NCI-H2107 treated with DMSO at 0.1 percent for 48 hours (cell line): Measurements from ENCODE around the gene DAB1.

Source experiments
- DNase-seq: peaks from one replicate; lab custom pipeline; 2025; ENCODE audit not compliant: unreplicated experiment; lab: John Stamatoyannopoulos, UW

Gene DAB1

GRCh38 chr1:57418971-57419370 lies 4.9 kb downstream of the DAB1 start:
- no peak for DNase-seq

DNA sequence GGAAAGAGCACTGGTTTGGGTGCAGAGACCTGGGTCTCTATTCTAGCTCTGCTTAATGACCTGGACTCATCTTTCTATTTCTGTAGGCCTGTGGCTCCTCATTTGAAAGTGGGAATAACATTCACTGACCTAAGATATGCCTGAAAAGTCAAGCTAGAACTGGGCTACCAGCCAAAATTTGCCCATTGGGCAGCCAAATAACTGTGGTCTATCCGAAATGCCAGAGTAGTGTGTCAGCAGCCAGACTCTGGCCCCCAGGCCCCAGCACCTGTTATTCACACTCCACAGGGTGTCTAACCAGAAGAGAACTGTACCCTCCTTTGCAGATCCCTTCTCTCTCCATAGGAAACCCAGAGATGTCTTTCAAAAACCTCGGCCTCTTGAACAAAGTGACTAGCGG lies 12.6 kb downstream of the DAB1 start:
- no peak for DNase-seq

GRCh38 chr1:57410508-57410907 lies 13.4 kb downstream of the DAB1 start:
- no peak for DNase-seq

GRCh38 chr1:57407928-57408327 lies 15.9 kb downstream of the DAB1 start:
- DNase-seq = no peak

GRCh38 chr1:57406428-57406970 lies 17.4 kb downstream of the DAB1 start:
- no peak for DNase-seq

GRCh38 chr1:57404884-57405283 lies 19.0 kb downstream of the DAB1 start:
- DNase-seq = no peak

DNA sequence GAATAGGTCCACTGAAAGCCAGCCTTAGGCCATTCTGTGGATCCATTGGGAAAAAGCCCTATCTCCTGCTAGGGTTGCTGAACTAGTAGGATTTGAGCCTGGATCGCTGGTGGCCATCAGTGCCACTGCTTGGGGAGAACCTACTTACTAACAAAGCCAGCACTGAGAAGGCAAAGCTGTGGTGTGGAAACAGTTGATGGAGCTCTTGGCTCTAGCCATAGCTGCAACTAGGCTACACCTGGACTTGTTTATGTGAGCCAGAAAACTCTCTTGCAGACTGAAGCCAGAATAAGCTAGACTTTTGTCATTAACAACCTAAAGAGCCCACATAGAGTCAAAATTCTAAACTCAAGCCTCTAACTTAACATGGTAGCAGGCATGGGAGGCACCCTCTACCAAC lies 20.7 kb downstream of the DAB1 start:
- DNase-seq = no peak

GRCh38 chr1:57401671-57402070 lies 22.2 kb downstream of the DAB1 start:
- no peak for DNase-seq

GRCh38 chr1:57400048-57400447 lies 23.8 kb downstream of the DAB1 start:
- no peak for DNase-seq

- no peak for DNase-seq
Observed at GRCh38 chr1:57393058-57393584, 30.7 kb downstream of the DAB1 start.

- no peak for DNase-seq
Observed at GRCh38 chr1:57385336-57385735, 38.5 kb downstream of the DAB1 start.

GRCh38 chr1:57384901-57385300 lies 39.0 kb downstream of the DAB1 start:
- no peak for DNase-seq

DNA sequence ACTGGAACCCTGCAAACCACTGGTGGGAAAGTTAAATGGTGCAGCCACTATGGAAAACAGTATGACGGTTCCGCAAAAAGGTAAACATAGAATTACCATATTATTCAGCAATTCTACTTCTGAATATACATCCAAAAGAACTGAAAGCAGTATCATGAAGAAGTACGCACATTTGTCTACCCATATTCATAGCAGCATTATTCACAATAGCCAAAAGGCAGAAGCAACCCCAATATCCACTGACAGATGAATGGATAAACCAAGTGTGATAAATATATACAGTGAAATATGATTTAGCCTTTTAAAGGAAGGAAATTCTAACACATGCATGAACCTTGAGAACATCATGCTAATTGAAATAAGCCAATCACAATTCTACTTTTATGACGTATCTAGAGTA lies 39.6 kb downstream of the DAB1 start:
- DNase-seq = no peak

DNA sequence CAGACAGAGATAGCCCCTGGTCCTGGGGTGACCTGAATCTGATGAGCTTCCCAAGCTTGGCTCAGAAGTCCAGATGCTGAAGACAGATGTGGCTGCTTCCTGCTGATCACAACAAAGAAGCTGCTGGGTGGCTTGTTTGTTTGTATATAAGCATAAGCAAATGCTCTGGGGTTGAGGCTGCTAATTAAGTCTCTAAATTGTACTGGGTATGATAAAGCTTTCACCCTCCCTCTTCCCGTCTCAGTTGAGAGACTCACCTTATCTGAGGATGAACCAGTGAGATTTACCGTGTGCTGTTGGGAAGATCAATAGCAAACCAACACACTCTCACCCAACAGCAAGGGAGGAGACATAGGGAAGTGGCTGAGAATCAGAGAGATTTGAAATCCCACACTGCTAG lies 42.0 kb downstream of the DAB1 start:
- DNase-seq = no peak

DNA sequence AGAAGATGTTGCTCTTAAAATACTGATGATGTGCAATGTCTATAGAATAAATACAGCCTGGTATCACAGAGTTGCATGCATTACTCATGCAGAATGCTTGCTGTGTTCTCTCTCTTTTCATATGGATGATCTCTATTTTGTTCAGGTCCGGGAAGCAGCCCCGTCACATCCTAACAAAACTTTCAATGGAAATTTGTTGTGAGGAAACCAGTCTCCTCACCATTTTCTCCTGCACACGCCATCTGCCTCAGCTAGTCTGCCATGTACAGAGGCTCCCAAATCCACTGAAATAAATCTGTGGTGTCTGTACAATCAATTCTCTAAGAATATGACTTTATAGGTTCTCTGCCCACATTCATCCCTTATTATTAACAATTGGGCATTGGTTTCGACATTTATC lies 42.4 kb downstream of the DAB1 start:
- no peak for DNase-seq

DNA sequence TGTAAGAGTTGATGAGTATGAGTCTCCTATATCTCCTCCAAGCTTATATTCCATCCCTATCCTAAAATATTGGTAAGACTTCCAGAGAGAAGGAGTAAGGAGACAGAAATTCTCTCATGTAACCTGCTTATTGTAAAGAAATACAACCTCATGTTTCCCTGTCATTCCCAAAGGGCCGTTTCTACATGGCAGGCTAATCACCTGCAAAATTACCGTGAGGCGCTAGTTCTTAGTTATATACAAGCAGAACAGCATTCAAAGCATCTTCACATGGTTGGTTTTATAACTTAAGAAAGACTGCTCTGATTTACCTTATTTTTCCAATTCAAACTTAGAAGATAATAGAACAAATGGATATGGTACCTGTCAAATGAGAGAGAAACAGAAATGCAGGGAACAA lies 42.9 kb downstream of the DAB1 start:
- DNase-seq = no peak

GRCh38 chr1:57378534-57378933 lies 45.3 kb downstream of the DAB1 start:
- DNase-seq = no peak

DNA sequence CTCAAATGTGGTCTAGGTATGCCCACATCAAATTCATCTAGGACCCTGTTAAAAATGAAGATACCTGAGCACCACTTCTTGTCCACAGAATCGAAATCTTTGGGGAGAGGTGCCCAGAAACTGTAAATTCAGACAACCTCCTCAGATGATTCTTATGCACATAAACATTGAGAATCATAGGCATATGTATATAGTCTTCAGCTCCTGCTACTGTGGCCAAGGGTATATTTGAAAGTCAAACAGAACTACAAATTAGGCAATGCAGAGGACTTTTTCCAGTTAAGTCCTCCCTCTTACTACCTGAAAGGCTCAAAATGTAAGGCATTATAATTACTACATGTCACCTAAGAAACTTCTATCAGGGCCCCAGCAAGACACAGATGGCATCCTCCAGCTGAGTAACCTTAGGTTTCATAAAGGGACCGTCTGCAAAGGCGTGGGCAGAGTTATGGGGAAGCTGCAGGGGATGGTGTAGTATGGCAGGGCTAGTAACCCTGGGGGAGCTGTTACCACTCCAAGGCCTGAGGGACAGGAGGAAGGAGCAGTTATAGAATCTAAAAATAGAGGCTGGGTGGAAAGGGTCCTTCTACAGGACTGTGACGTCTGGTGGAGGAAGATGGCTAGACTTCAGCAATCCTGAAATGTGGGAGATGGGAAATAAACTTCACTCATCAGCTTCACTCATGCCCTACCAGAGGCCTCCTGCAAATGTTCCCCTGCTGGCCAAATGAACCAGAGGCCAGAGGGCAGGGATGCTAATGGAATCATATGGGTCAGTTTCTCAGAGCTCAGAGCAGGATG lies 46.3 kb downstream of the DAB1 start:
- DNase-seq = no peak

- DNase-seq = no peak
Observed at GRCh38 chr1:57376041-57376440, 47.8 kb downstream of the DAB1 start.

- DNase-seq = no peak
Observed at GRCh38 chr1:57369889-57370288, 54.0 kb downstream of the DAB1 start.

GRCh38 chr1:57367945-57368344 lies 55.9 kb downstream of the DAB1 start:
- DNase-seq = no peak

GRCh38 chr1:57363643-57364042 lies 60.2 kb downstream of the DAB1 start:
- no peak for DNase-seq

GRCh38 chr1:57363165-57363564 lies 60.7 kb downstream of the DAB1 start:
- no peak for DNase-seq
